IPS-18a (cell line): ENCODE results near the gene NPTX1.

ENCODE experiments used
- H3K27ac ChIP-seq: one replicate; pipeline ENCODE4 v1.5.1; 2013; ENCODE audit warnings: low read length
- H3K27me3 ChIP-seq: one replicate; pipeline ENCODE4 v1.6.1; 2013; ENCODE audit warnings: mild to moderate bottlenecking, low read length; ENCODE audit not compliant: control insufficient read depth, insufficient read depth
- H3K36me3 ChIP-seq: one replicate; pipeline ENCODE4 v1.6.1; 2013; ENCODE audit warnings: low read depth, low read length; ENCODE audit not compliant: control insufficient read depth
- H3K4me1 ChIP-seq: one replicate; pipeline ENCODE4 v1.6.1; 2013; ENCODE audit warnings: low read depth, low read length; ENCODE audit not compliant: control insufficient read depth
- H3K4me3 ChIP-seq: one replicate; pipeline ENCODE4 v1.5.1; 2013; ENCODE audit warnings: low read length
- H3K9ac ChIP-seq: one replicate; pipeline ENCODE4 v1.6.1; 2013; ENCODE audit warnings: mild to moderate bottlenecking, low read length, moderate library complexity
- H3K9me3 ChIP-seq: one replicate; pipeline ENCODE4 v1.6.1; 2013; ENCODE audit warnings: low read depth, low read length; ENCODE audit not compliant: control insufficient read depth

The NPTX1 gene

DNA sequence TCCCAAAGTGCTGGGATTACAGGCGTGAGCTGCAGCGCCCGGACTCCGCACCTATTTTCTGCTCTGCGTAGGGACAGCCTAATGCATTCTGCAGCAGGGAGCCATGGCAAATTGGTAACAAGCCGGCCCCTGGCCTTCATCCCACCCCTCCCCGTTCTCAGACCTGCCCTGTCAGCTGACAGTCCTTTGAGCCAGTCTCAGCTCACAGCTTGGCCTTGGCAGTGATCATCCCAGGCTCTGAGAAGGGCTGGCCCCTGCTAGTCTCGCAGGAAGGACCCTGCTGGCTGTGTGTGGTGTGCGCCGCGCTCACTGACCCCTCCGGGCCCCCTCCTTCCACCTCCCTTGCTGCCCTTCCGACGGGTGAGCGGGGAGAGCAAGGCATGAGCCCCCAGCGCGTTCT is 10.3 kb upstream of the NPTX1 start:
- Histone ChIP-seq H3K36me3 (no peaks in the 10 kb centered on the region), H3K9me3 (no peaks in the 10 kb centered on the region), H3K4me3 (no peak overlapping the region), H3K4me1 (peaks cover 7% of the 10 kb centered on the region), H3K9ac (no peak overlapping the region), H3K27me3 (peaks cover 47% of the 10 kb centered on the region), H3K27ac (no peak overlapping the region)

DNA sequence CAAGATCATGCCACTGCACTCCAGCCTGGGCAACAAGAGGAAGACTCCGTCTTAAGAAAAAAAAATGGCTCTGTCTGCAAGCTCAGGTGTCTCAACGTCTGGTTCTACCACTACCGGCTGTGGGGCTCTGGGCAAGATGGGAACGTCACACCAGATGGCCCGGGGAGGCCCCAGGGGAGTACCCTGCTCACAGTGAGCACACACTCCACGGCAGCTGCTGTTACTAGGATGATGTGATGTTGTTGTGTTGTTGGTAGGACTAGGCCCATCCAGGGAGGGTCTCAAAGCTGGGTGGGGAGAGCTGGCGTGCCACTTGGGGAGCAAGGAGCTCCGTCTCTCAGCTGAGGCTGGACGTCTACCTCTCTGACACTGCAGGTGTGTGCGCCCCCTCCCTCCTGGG is 9.4 kb upstream of the NPTX1 start:
- no peaks in the 10 kb centered on the region for H3K9me3 ChIP-seq
- no peaks in the 10 kb centered on the region for H3K36me3 ChIP-seq
- peaks cover 4% of the 10 kb centered on the region for H3K4me1 ChIP-seq
- no peak overlapping the region for H3K4me3 ChIP-seq
- peaks cover 56% of the 10 kb centered on the region for H3K27me3 ChIP-seq
- no peak overlapping the region for H3K9ac ChIP-seq
- H3K27ac ChIP-seq: no peak overlapping the region

- peaks cover 77% of the 10 kb centered on the region for H3K27me3 ChIP-seq
- H3K9me3 ChIP-seq: no peaks in the 10 kb centered on the region
- no peaks in the 10 kb centered on the region for H3K36me3 ChIP-seq
- no peak overlapping the region for H3K4me3 ChIP-seq
- H3K4me1 ChIP-seq: peaks cover 4% of the 10 kb centered on the region
- no peak overlapping the region for H3K27ac ChIP-seq
- no peak overlapping the region for H3K9ac ChIP-seq
Observed at GRCh38 chr17:80482555-80483308, 6.3 kb upstream of the NPTX1 start.

GRCh38 chr17:80482058-80482318 is 5.6 kb upstream of the NPTX1 start:
- Histone ChIP-seq H3K27ac (no peak overlapping the region), H3K9ac (no peak overlapping the region), H3K27me3 (peaks cover 77% of the 10 kb centered on the region), H3K4me3 (no peak overlapping the region), H3K9me3 (no peaks in the 10 kb centered on the region), H3K36me3 (no peaks in the 10 kb centered on the region), H3K4me1 (peaks cover 2% of the 10 kb centered on the region)

GRCh38 chr17:80481284-80482057 is 5.1 kb upstream of the NPTX1 start:
- H3K36me3 ChIP-seq: no peaks in the 10 kb centered on the region
- peaks cover 77% of the 10 kb centered on the region for H3K27me3 ChIP-seq
- H3K9ac ChIP-seq: no peak overlapping the region
- H3K4me1 ChIP-seq: no peaks in the 10 kb centered on the region
- no peaks in the 10 kb centered on the region for H3K9me3 ChIP-seq
- no peak overlapping the region for H3K27ac ChIP-seq
- no peak overlapping the region for H3K4me3 ChIP-seq

DNA sequence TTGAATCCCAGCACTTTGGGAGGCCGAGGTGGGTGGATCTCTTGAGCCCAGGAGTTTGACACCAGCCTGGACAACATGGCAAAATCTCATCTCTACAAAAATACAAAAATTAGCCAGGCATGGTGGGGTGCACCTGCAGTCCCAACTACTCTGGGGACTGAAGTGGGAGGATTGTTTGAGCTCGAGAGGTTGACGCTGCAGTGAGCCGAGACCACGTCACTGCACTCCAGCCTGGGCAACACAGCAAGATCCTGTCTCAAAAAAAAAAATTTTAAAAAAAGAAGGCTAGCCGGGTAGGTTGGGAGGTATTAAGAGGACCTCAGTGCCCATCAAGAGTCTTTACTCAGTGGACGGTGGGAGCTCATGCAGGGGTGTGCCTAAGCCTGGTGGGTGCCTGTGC is 3.8 kb upstream of the NPTX1 start:
- Histone ChIP-seq H3K9me3 (no peaks in the 10 kb centered on the region), H3K4me3 (no peak overlapping the region), H3K36me3 (no peaks in the 10 kb centered on the region), H3K27me3 (peaks cover 86% of the 10 kb centered on the region), H3K4me1 (no peaks in the 10 kb centered on the region), H3K9ac (no peak overlapping the region), H3K27ac (no peak overlapping the region)

DNA sequence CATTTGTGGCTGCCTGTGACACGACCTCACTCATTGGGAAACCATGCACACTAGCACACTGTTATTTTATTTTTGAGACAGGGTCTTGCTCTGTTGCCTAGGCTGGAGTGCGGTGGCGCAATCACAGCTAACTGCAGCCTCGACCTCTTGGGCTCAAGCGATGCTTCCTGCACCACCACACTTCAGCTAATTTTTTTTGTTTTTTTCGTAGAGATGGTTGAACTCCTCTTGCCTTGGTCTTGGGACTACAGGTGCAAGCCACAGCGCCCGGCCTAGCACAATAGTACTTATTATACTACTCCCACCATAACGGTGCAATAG is 2.8 kb upstream of the NPTX1 start:
- peaks cover 97% of the 10 kb centered on the region for H3K27me3 ChIP-seq
- peak overlapping the region; percentile 13 for H3K4me3 ChIP-seq
- no peaks in the 10 kb centered on the region for H3K36me3 ChIP-seq
- H3K9ac ChIP-seq: no peak overlapping the region
- H3K9me3 ChIP-seq: no peaks in the 10 kb centered on the region
- no peak overlapping the region for H3K27ac ChIP-seq
- no peaks in the 10 kb centered on the region for H3K4me1 ChIP-seq

DNA sequence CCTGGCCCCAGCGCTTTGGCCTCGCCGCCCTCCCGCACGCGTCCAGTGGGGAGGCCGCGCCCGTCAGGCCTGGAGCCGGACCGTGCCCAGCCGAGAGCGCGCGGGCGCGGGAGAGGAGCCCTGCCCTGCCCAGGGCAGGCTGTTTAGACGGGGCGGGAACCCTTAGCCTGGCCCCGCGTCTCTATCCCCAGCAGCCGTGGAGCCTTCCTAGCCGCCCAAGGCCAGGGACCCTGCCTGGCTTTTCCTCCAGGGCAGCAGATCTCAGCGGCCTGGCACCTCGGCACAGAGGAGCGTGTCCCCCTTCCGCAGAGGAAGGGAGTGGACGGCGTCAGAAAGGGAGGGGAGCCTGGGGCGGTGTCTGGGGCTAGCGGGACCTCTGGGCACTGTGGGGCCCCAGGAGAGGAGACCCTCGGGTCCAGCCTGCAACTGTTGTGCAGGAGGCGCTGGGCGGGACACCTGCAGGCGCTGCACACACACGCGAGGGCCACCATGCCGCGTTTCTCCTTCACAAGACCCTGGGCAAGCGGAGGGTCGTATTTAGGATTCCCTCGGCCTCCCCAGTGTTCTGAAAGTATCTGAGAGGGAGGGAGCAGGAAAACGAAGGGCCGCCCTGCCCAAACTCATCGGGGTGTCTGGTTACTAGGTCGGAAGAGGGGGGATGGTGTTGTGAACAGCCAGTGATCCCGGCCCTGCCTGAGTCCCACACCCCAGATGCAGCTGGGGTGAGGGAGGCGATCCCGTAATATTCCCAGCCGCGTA is 2.3 kb upstream of the NPTX1 start:
- no peaks in the 10 kb centered on the region for H3K36me3 ChIP-seq
- no peaks in the 10 kb centered on the region for H3K9me3 ChIP-seq
- H3K27ac ChIP-seq: no peak overlapping the region
- H3K27me3 ChIP-seq: peaks cover 100% of the 10 kb centered on the region
- peak overlapping the region; percentile 13 for H3K4me3 ChIP-seq
- H3K9ac ChIP-seq: no peak overlapping the region
- H3K4me1 ChIP-seq: no peaks in the 10 kb centered on the region

GRCh38 chr17:80477647-80478478 is 1.5 kb upstream of the NPTX1 start:
- Histone ChIP-seq H3K27ac (no peak overlapping the region), H3K4me3 (no peak overlapping the region), H3K9me3 (no peaks in the 10 kb centered on the region), H3K9ac (no peak overlapping the region), H3K36me3 (no peaks in the 10 kb centered on the region), H3K27me3 (peaks cover 100% of the 10 kb centered on the region), H3K4me1 (no peaks in the 10 kb centered on the region)

GRCh38 chr17:80476877-80477646 is 655 bp upstream of the NPTX1 start:
- no peaks in the 10 kb centered on the region for H3K4me1 ChIP-seq
- no peak overlapping the region for H3K27ac ChIP-seq
- H3K36me3 ChIP-seq: no peaks in the 10 kb centered on the region
- no peaks in the 10 kb centered on the region for H3K9me3 ChIP-seq
- no peak overlapping the region for H3K4me3 ChIP-seq
- H3K27me3 ChIP-seq: peaks cover 100% of the 10 kb centered on the region
- no peak overlapping the region for H3K9ac ChIP-seq
